Upper lobe of right lung (tissue), 1 donor: ENCODE results near the gene MGAT4C. TPM values are rescaled to one million over a fixed set of nuclear protein-coding genes. Genes with fewer than 3 reads are reported as not detected.

Source experiments
- ATAC-seq: fragments of 200-7000 bp; cut with Tn5 transposase; one replicate; pipeline ENCODE4 v1.9.1; 2020; ENCODE audit warnings: mild to moderate bottlenecking, moderate library complexity
- DNase-seq: peaks from one replicate; pipeline ENCODE4 v3.0.0-alpha.2; 2020
- H3K27ac ChIP-seq: fragments of 200-600 bp; one replicate; pipeline ENCODE4 v1.8.0; 2022
- H3K27me3 ChIP-seq: fragments of 200-600 bp; one replicate; pipeline ENCODE4 v1.8.0; 2022; ENCODE audit warnings: mild to moderate bottlenecking
- H3K36me3 ChIP-seq: fragments of 200-600 bp; one replicate; pipeline ENCODE4 v1.8.0; 2022
- H3K4me1 ChIP-seq: fragments of 200-600 bp; one replicate; pipeline ENCODE4 v1.8.0; 2022
- H3K4me3 ChIP-seq: fragments of 200-600 bp; one replicate; pipeline ENCODE4 v1.8.0; 2022; ENCODE audit warnings: mild to moderate bottlenecking
- H3K9me3 ChIP-seq: fragments of 200-600 bp; one replicate; pipeline ENCODE4 v1.8.0; 2022
- CTCF ChIP-seq: fragments of 200-600 bp; IDR thresholded peaks from one replicate; pipeline ENCODE4 v1.8.0; 2022; ENCODE audit warnings: antibody characterized with exemption
- intact Hi-C: fragments of 100-400 bp; cut with DNase I; formaldehyde crosslinking; loops from one replicate; pipeline ENCODE4 v1.11.0; 2022
- total RNA-seq: library from RNA; stranded (reverse); fragmentation: NEBNext Ultra II Directional; extraction: Animal tissue kit (Norgen Biotek cat#: 25700); gene quantifications from one replicate; pipeline ENCODE4 v1.2.1, GENCODE V29; 2021
- donor health status: DM: no; HTN: yes; CAD: no; lungs with severe emphysema.

The MGAT4C gene
- total RNA-seq, 1 donor from 2014 or later, result 0.67 TPM

DNA sequence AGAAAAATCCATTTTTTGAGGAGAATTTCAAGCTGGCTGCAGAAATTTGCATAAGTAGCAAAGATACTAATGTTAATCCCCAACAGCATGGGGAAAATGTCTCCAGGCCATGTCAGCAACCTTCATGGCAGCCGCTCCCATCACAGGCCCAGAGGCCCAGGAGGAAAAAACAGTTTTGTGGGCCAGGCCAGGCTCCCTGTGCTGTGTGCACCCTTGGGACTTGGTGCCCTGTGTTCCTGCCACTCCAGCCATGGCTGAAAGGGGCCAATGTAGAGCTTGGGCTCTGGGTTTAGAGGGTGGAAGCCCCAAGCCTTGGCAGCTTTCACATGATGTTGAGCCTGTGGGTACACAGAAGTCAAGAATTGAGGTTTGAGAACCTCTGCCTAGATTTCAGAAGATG is 76.3 kb downstream of the MGAT4C start:
- no peak for TF ChIP-seq CTCF
- Histone ChIP-seq H3K27ac (no peak overlapping the region), H3K9me3 (no peaks in the 10 kb centered on the region), H3K27me3 (no peaks in the 10 kb centered on the region), H3K4me1 (no peaks in the 10 kb centered on the region), H3K36me3 (no peaks in the 10 kb centered on the region), H3K4me3 (no peak overlapping the region)
- ATAC-seq (no peak), DNase-seq (no peak)
- intact Hi-C loops, result no loop called here

DNA sequence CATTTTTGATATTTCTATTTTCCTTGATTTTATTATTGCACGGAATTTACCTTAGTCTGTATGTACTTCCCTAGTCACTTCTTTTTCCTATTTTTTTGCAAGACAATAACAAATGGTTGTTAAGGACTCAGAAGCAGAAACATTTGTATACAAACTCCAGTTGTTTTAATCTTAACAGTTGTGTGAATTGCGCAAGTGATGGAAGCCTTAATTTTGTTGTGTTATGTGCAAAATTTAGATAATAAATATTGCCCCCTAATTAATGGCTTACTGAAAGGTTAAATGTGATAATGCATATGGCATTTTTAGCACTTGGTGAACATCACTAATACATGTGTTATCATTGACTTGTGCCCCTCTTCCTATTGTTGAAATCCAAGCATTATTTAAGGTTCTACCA is 82.0 kb downstream of the MGAT4C start:
- H3K36me3 ChIP-seq, result no peaks in the 10 kb centered on the region
- no peak for TF ChIP-seq CTCF
- no peak for DNase-seq
- H3K27me3 ChIP-seq, result no peaks in the 10 kb centered on the region
- no peaks in the 10 kb centered on the region for H3K4me1 ChIP-seq
- ATAC-seq, result no peak
- intact Hi-C loops, result no loop called here
- H3K4me3 ChIP-seq, result no peak overlapping the region
- H3K27ac ChIP-seq, result no peak overlapping the region
- H3K9me3 ChIP-seq, result no peaks in the 10 kb centered on the region

DNA sequence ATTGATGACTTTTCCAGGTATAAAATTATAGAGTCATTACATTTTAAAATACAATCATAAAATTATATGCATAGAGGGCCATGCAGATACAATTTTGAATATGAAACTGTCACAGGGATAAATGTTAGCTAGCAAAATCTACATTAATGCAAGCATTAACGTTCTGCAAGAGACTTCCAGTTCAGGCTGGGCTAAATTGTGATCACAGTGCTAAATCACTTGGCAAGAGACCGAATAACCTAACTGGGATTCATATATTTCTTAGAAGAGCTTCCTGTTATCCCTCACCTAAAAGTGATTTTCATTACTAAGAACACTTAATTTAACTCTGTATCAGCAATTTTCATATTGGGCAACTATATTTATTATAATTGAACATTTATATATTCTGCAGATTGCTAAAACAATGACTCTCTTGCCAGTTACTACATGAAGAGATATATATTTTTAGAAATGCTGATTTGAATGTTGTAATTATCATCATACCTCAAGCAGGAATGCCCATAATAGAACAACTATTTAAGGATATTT is 83.2 kb downstream of the MGAT4C start:
- ATAC-seq, result no peak

GRCh38 chr12:86170051-86170450 is 86.1 kb downstream of the MGAT4C start:
- no peaks in the 10 kb centered on the region for H3K4me1 ChIP-seq
- no peak for TF ChIP-seq CTCF
- H3K27me3 ChIP-seq, result no peaks in the 10 kb centered on the region
- ATAC-seq (no peak), DNase-seq (no peak)
- H3K4me3 ChIP-seq, result no peak overlapping the region
- no peaks in the 10 kb centered on the region for H3K9me3 ChIP-seq
- no peaks in the 10 kb centered on the region for H3K36me3 ChIP-seq
- intact Hi-C loops, result no loop called here
- no peak overlapping the region for H3K27ac ChIP-seq

More for the DNA sequence above, 83.2 kb downstream of the MGAT4C start:
- no peak for DNase-seq
- TF ChIP-seq CTCF, result no peak
- Histone ChIP-seq H3K36me3 (no peaks in the 10 kb centered on the region), H3K27ac (no peak overlapping the region), H3K9me3 (no peaks in the 10 kb centered on the region), H3K27me3 (no peaks in the 10 kb centered on the region), H3K4me3 (no peak overlapping the region), H3K4me1 (no peaks in the 10 kb centered on the region)
- intact Hi-C loops, result no loop called here

- Histone ChIP-seq H3K27me3 (no peaks in the 10 kb centered on the region), H3K27ac (no peak overlapping the region), H3K4me1 (no peaks in the 10 kb centered on the region), H3K36me3 (no peaks in the 10 kb centered on the region), H3K9me3 (peaks cover 4% of the 10 kb centered on the region), H3K4me3 (no peak overlapping the region)
- TF ChIP-seq CTCF, result no peak
- no peak for ATAC-seq
- no peak for DNase-seq
- intact Hi-C loops, result no loop called here
Observed at GRCh38 chr12:86158956-86159355, 97.2 kb downstream of the MGAT4C start.

GRCh38 chr12:86154620-86155019 is 101.6 kb downstream of the MGAT4C start:
- intact Hi-C loops, result no loop called here
- no peaks in the 10 kb centered on the region for H3K4me1 ChIP-seq
- H3K27ac ChIP-seq, result no peak overlapping the region
- no peak for TF ChIP-seq CTCF
- H3K36me3 ChIP-seq, result no peaks in the 10 kb centered on the region
- H3K4me3 ChIP-seq, result no peak overlapping the region
- H3K27me3 ChIP-seq, result no peaks in the 10 kb centered on the region
- DNase-seq (no peak), ATAC-seq (no peak)
- peaks cover 4% of the 10 kb centered on the region for H3K9me3 ChIP-seq
